Erythroblast (primary cell): ENCODE results near the gene CAVIN4.

ENCODE experiments used
- GATA1 ChIP-seq: IDR thresholded peaks from 2 replicates; pipeline ENCODE4 v1.6.1; 2011; ENCODE audit warnings: low read depth, mild to moderate bottlenecking, control low read depth, low read length, moderate library complexity
- POLR2A ChIP-seq: IDR thresholded peaks from 2 replicates; pipeline ENCODE4 v1.6.1; 2011; ENCODE audit warnings: mild to moderate bottlenecking, low read length

DNA sequence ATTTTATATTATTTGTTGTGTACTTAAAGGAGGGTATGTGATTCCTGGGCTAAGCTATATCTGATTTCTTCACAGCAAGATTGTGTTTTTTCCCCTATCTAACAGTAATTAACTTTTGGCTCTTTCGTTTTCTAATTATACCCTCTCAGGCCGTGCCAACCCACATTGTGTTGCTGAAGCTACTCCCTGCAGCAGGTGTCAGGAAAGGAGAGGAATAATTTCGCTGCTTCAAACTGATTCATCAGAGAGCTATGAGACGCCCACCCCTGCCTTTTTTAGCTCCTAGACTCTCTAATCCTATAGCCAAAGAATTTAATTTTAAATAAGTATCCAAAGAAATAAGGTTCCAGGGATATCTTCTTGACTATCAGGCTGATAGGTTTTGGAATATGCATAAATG lies 3.8 kb downstream of the CAVIN4 start:
- TF ChIP-seq POLR2A = no peak
- TF ChIP-seq GATA1 = no peak
